GM13976 (cell line): ENCODE data around the gene KLF16.
A peak's percentile ranks its signal among the peaks of the same experiment; 100 is the strongest.

ENCODE experiments used
- DNase-seq: peaks from one replicate; pipeline ENCODE4 v3.0.0; 2012; ENCODE audit warnings: low spot score
- in situ Hi-C: fragments of 300-500 bp; cut with MboI; formaldehyde crosslinking; loops from one replicate; pipeline ENCODE4 v1.12.0; 2022; ENCODE audit warnings: low sequenced_read_pairs, mixed read lengths, inconsistent platforms; ENCODE audit not compliant: unreplicated experiment
- TF ChIP-seq, protein P1 (sequence below): IDR thresholded peaks from 2 replicates; pipeline ENCODE4 v1.5.1; 2012; ENCODE audit warnings: borderline replicate concordance, mild to moderate bottlenecking; ENCODE audit not compliant: insufficient read depth; ENCODE audit errors: extremely low read depth, missing control alignments, control extremely low read depth

Gene KLF16

DNA sequence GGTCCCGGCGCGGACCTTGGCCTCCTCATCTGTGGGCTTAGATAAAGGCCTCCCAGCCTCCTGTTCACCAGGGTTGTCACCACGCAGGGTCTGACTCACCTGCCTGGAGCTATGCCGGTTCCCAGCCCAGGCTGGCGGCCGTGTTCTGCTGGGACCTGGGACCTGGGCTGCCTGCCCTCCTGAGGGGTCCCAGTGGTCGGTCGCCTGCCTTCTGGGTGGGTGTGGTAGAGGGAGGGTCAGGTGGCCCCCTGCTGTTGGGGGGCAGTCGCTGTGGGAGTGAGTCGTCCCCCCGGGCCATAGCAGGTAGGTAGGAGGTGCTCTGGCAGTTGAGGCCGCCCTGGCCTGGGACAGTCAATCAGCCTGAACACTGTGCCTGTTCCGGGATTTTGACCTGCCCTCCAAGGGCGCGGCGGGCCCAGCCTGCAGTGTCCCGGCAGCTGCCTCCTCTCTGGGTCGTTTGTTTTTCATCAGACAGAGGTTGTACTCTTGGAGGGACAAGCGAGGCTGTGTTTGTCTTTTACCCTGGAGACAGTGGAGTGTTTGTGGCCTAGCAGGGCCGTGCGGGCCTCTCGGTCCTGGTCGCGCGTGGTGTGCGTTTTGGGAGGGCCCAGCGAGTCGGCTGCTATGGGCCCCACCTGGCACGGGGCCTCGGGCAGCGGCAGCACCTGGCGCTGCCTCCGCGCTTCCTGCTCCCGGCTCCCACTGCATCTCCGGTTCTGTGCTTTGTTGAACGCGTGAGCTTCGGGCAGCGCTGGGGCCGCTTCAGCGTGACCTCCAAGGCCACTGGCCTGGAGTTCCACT is 44.4 kb upstream of the KLF16 start:
- no peak for DNase-seq
- TF ChIP-seq, protein P1, sequence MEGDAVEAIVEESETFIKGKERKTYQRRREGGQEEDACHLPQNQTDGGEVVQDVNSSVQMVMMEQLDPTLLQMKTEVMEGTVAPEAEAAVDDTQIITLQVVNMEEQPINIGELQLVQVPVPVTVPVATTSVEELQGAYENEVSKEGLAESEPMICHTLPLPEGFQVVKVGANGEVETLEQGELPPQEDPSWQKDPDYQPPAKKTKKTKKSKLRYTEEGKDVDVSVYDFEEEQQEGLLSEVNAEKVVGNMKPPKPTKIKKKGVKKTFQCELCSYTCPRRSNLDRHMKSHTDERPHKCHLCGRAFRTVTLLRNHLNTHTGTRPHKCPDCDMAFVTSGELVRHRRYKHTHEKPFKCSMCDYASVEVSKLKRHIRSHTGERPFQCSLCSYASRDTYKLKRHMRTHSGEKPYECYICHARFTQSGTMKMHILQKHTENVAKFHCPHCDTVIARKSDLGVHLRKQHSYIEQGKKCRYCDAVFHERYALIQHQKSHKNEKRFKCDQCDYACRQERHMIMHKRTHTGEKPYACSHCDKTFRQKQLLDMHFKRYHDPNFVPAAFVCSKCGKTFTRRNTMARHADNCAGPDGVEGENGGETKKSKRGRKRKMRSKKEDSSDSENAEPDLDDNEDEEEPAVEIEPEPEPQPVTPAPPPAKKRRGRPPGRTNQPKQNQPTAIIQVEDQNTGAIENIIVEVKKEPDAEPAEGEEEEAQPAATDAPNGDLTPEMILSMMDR: no peak
- in situ Hi-C loops: no loop called here

DNA sequence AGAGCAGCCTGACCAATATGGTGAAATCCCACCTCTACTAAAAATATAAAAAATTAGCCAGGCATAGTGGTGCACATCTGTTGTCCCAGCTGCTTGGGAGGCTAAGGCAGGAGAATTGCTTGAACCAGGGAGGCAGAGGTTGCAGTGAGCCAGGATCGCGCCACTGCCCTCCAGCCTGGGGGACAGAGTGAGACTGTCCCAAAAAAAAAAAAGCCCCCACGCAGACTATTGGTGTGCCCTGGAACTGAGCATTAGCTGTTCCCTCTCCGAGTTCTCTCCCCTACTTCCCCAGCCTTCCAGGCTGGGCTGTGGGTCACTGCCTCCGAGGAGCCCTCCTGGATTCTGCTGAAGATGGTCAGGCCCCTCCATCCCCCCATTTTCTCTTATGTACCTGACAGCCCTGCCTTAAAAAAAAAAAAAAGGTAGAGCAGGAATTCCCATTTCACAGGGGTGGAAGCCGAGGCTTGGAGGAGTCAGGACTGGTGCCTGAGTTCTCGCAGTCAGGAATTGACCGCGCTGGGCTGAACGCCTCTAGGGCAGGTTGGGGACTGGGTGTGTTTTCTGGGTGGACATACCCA is 43.7 kb upstream of the KLF16 start:
- in situ Hi-C loops: no loop called here
- TF ChIP-seq, protein P1: no peak
- DNase-seq: no peak

DNA sequence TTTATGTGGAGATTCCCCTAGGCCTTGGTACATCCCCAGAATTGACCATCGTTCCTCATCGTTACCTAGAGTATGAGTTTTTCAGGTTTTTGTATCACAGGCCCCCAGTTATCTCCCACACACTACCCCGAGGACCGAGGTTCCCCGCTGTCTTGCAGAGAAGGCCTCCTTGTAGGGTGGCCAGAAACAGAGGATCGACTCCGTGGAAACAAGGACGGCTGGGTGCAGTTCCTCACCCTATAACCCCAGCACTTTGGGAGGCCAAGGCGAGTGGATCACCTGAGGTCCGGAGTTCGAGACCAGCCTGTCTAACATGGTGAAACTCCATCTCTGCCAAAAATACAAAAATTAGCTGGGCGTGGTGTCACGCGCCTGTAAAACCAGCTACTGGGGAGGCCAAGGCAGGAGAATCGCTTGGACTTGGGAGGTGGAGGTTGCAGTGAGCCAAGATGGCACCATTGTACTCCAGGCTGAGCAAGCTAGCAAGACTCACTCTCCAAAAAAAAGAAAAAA is 42.5 kb upstream of the KLF16 start:
- TF ChIP-seq, protein P1: no peak
- in situ Hi-C loops: no loop called here
- DNase-seq: no peak

- in situ Hi-C loops: no loop called here
- TF ChIP-seq, protein P1: no peak
Observed at GRCh38 chr19:1905110-1905862, 41.9 kb upstream of the KLF16 start, which contains the start of the genes ADAT3 and SCAMP4. TSS of gene ADAT3 (plus strand) at chr19:1905399. CDS start at chr19:1912048, 6,649 bp downstream. TSS of gene SCAMP4 (plus strand) at chr19:1905399. CDS start at chr19:1915020, 9,621 bp downstream.

GRCh38 chr19:1904860-1905109 is 41.4 kb upstream of the KLF16 start:
- TF ChIP-seq, protein P1: no peak
- in situ Hi-C loops: no loop called here
- no peak for DNase-seq

More at GRCh38 chr19:1905110-1905862, 41.9 kb upstream of the KLF16 start, which contains the start of the genes ADAT3 and SCAMP4:
- DNase-seq: peak; percentile 97

GRCh38 chr19:1902923-1903322 is 39.5 kb upstream of the KLF16 start:
- in situ Hi-C loops: no loop called here
- no peak for DNase-seq
- TF ChIP-seq, protein P1: no peak
